ENCODE data around the gene XRCC5. TPM values are rescaled to one million over a fixed set of nuclear protein-coding genes. Genes with fewer than 3 reads are reported as not detected.
"Not testable (repeated sequence)": the region's sequence is repeated elsewhere in the genome, so short reads cannot be mapped to it uniquely, and the experiment has no call there.

Gene XRCC5
- total and polyA plus RNA-seq, 2 donors (not counting 1 experiment from before 2014, with no cell fraction given), result 152 to 278 TPM

DNA sequence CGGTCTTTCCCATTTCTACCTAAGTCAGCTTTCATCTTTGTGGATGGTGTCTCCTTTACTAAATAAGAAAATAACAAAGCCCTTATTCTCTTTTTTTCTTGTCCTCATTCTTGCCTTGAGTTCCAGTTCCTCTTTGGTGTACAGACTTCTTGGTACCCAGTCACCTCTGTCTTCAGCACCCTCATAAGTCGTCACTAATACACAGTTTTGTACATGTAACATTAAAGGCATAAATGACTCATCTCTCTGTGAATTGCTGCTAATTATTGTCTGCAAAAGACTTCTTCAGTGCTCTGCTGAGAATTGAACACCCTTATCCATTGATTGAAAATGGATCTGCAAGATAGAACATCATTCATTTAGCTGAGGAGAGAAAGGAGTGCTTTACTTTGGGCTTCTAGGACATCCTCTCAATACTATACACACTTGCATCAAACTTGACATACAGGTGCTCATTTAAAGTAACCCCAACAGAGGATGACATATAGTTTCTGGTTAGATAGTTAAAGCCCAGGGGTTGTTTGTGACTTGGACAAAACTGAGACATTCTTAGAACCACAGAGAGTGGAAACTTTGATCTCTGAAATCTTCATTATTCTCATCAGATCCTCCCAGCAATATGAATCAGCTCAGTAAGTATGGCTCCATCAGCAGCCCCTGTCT lies 97.0 kb downstream of the XRCC5 start:
- peaks cover 10% of the 10 kb centered on the region for H3K36me3 ChIP-seq (ENCODE audit: control insufficient read depth, insufficient read depth, low read length)
- H3K27me3 ChIP-seq (ENCODE audit: control insufficient read depth, insufficient read depth, low read length), result no peaks in the 10 kb centered on the region
- no peaks in the 10 kb centered on the region for H3K4me1 ChIP-seq (ENCODE audit: control insufficient read depth, extremely low read depth, insufficient read depth, low read length)
- no peak overlapping the region for H3K4me3 ChIP-seq (replicated peaks in 1 of 4; ENCODE audit: control extremely low read depth in 1 of 4, insufficient read depth in 1 of 4, low read depth in 3 of 4, low read length in 4 of 4)
- H2AFZ ChIP-seq (ENCODE audit: low read length), result no peak overlapping the region
- no peaks in the 10 kb centered on the region for H3K79me2 ChIP-seq (ENCODE audit: control insufficient read depth, insufficient read depth, low read length)
- H3K27ac ChIP-seq (ENCODE audit: insufficient read depth, low read length), result no peak overlapping the region
- no peaks in the 10 kb centered on the region for H4K20me1 ChIP-seq (ENCODE audit: control insufficient read depth, extremely low read depth, insufficient read depth, low read length)
- TF ChIP-seq, protein P1, sequence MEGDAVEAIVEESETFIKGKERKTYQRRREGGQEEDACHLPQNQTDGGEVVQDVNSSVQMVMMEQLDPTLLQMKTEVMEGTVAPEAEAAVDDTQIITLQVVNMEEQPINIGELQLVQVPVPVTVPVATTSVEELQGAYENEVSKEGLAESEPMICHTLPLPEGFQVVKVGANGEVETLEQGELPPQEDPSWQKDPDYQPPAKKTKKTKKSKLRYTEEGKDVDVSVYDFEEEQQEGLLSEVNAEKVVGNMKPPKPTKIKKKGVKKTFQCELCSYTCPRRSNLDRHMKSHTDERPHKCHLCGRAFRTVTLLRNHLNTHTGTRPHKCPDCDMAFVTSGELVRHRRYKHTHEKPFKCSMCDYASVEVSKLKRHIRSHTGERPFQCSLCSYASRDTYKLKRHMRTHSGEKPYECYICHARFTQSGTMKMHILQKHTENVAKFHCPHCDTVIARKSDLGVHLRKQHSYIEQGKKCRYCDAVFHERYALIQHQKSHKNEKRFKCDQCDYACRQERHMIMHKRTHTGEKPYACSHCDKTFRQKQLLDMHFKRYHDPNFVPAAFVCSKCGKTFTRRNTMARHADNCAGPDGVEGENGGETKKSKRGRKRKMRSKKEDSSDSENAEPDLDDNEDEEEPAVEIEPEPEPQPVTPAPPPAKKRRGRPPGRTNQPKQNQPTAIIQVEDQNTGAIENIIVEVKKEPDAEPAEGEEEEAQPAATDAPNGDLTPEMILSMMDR (conservative IDR thresholded peaks at IDR 0.05 in 1 of 2, IDR thresholded peaks at IDR 0.05 in 1 of 2; ENCODE audit: low read depth in 1 of 2, low read length in 2 of 2), result no peak
- no peak for TF ChIP-seq EZH2 (IDR thresholded peaks at IDR 0.05; ENCODE audit: low read length, missing control alignments)
- H3K4me2 ChIP-seq (ENCODE audit: extremely low read depth, insufficient read depth, low read length), result no peak overlapping the region
- DNase-seq (ENCODE audit: low read depth in 2 of 2), result no peak
- H3K9ac ChIP-seq (ENCODE audit: insufficient read depth, low read length), result no peak overlapping the region
- H3K9me3 ChIP-seq (ENCODE audit: control insufficient read depth, insufficient read depth, low read depth, low read length), result no peaks in the 10 kb centered on the region

DNA sequence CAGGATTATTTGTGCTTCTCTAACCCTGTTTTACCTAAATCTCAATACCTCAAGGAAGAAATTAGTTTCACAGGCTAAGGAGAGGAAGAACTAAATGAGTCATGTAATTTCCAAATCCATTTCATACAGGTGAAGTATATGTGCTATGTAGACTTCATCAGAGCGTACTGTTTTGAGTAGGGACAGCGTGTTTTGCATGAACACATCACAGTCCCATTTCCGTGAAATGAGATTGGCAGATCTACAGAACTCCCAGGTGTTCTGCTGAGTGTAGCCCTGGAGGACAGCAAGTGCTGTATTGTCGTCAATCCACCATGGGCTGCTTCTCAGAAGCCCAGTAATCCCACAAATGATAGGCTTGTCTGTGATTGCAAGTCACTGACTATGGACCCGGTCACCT lies 97.7 kb downstream of the XRCC5 start:
- no peak overlapping the region for H3K4me2 ChIP-seq (ENCODE audit: extremely low read depth, insufficient read depth, low read length)
- H3K9me3 ChIP-seq (ENCODE audit: control insufficient read depth, insufficient read depth, low read depth, low read length), result no peaks in the 10 kb centered on the region
- H3K9ac ChIP-seq (ENCODE audit: insufficient read depth, low read length), result no peak overlapping the region
- no peak for DNase-seq (ENCODE audit: low read depth in 2 of 2)
- H3K36me3 ChIP-seq (ENCODE audit: control insufficient read depth, insufficient read depth, low read length), result peaks cover 8% of the 10 kb centered on the region
- no peaks in the 10 kb centered on the region for H3K4me1 ChIP-seq (ENCODE audit: control insufficient read depth, extremely low read depth, insufficient read depth, low read length)
- no peaks in the 10 kb centered on the region for H4K20me1 ChIP-seq (ENCODE audit: control insufficient read depth, extremely low read depth, insufficient read depth, low read length)
- no peak overlapping the region for H3K27ac ChIP-seq (ENCODE audit: insufficient read depth, low read length)
- no peaks in the 10 kb centered on the region for H3K27me3 ChIP-seq (ENCODE audit: control insufficient read depth, insufficient read depth, low read length)
- H2AFZ ChIP-seq (ENCODE audit: low read length), result no peak overlapping the region
- H3K79me2 ChIP-seq (ENCODE audit: control insufficient read depth, insufficient read depth, low read length), result no peaks in the 10 kb centered on the region
- H3K4me3 ChIP-seq (replicated peaks in 1 of 4; ENCODE audit: control extremely low read depth in 1 of 4, insufficient read depth in 1 of 4, low read depth in 3 of 4, low read length in 4 of 4), result no peak overlapping the region
- no peak for TF ChIP-seq EZH2 (IDR thresholded peaks at IDR 0.05; ENCODE audit: low read length, missing control alignments)
- TF ChIP-seq, protein P1 (conservative IDR thresholded peaks at IDR 0.05 in 1 of 2, IDR thresholded peaks at IDR 0.05 in 1 of 2; ENCODE audit: low read depth in 1 of 2, low read length in 2 of 2), result no peak

DNA sequence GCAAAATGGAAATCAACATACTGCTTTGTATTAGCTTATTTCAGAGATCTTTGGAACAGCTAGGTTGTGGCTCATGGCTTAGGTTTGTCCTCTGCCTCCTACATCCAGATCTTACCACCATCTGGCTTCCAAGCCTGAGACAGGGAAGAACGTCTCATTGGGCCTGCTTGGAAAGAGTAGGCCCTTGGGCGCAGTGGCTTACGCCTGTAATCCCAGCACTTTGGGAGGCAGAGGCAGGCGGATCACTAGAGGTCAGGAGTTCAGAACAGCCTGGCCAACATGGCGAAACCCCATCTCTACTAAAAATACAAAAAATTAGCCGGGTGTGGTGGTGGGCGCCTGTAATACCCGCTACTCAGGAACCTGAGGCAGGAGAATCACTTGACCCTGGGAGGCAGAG lies 99.5 kb downstream of the XRCC5 start:
- H2AFZ ChIP-seq (ENCODE audit: low read length); H3K27me3 ChIP-seq (ENCODE audit: control insufficient read depth, insufficient read depth, low read length); H3K9me3 ChIP-seq (ENCODE audit: control insufficient read depth, insufficient read depth, low read depth, low read length); H3K9ac ChIP-seq (ENCODE audit: insufficient read depth, low read length); H3K4me1 ChIP-seq (ENCODE audit: control insufficient read depth, extremely low read depth, insufficient read depth, low read length); H3K36me3 ChIP-seq (ENCODE audit: control insufficient read depth, insufficient read depth, low read length); H3K79me2 ChIP-seq (ENCODE audit: control insufficient read depth, insufficient read depth, low read length); H3K4me2 ChIP-seq (ENCODE audit: extremely low read depth, insufficient read depth, low read length); H4K20me1 ChIP-seq (ENCODE audit: control insufficient read depth, extremely low read depth, insufficient read depth, low read length); H3K27ac ChIP-seq (ENCODE audit: insufficient read depth, low read length); H3K4me3 ChIP-seq (replicated peaks in 1 of 4; ENCODE audit: control extremely low read depth in 1 of 4, insufficient read depth in 1 of 4, low read depth in 3 of 4, low read length in 4 of 4); DNase-seq (ENCODE audit: low read depth in 2 of 2): not testable (repeated sequence)
